GM18498 (cell line): Measurements from ENCODE around the gene LOC128125822.

ENCODE experiments used
- ATAC-seq: cut with Tn5 transposase; IDR thresholded peaks from one replicate; pipeline ENCODE4 v1.9.1; 2021; ENCODE audit warnings: mild to moderate bottlenecking, moderate library complexity; ENCODE audit not compliant: unreplicated experiment

The LOC128125822 gene

GRCh38 chr6:63554782-63555181, 17.5 kb upstream of the LOC128125822 start:
- no peak for ATAC-seq

DNA sequence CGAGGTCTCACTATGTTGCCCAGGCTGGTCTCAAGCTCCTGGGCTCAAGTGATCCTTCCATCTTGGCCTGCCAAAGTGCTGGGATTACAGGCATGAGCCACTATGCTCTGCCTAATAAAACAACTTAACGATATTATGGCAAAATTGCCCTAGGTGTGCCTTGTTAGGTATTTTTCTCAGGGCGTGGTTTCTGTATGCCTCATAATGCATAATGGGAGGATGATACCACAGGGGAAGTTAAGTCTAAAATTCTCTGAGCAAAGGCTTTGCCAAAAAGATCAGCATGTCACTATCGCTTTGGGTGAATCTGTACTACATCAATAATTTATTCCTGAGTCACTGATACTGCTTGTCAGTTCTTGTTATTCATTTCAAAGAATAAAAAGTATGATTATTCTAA, 15.9 kb upstream of the LOC128125822 start:
- no peak for ATAC-seq

DNA sequence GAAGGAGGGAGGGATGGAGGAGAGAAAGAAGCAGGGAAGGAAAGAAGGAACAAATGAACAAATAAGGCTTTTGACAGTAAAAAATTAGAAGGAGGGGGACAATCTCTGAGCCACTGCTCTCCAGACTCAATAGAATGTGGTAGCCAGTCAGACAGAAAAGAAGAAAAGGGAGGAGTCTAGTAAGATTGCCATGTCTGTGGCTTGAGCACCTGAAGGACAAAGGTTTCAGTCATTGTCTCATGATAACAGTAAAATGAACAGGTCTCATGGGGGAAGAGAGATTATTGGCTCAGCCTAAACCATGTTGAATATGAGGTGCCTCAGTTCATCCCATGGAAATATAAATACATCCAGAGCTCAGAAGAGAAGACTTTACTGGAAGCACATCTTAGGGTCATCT, 14.0 kb upstream of the LOC128125822 start:
- ATAC-seq = peak; percentile 59

GRCh38 chr6:63560801-63561287, 11.4 kb upstream of the LOC128125822 start:
- ATAC-seq = no peak

GRCh38 chr6:63561288-63561687, 11.0 kb upstream of the LOC128125822 start:
- no peak for ATAC-seq

- ATAC-seq = no peak
Observed at GRCh38 chr6:63563235-63563634, 9.0 kb upstream of the LOC128125822 start.

GRCh38 chr6:63565058-63565726, 7.1 kb upstream of the LOC128125822 start:
- no peak for ATAC-seq

GRCh38 chr6:63565727-63566596, 6.3 kb upstream of the LOC128125822 start:
- no peak for ATAC-seq

GRCh38 chr6:63567966-63568365, 4.3 kb upstream of the LOC128125822 start:
- no peak for ATAC-seq

DNA sequence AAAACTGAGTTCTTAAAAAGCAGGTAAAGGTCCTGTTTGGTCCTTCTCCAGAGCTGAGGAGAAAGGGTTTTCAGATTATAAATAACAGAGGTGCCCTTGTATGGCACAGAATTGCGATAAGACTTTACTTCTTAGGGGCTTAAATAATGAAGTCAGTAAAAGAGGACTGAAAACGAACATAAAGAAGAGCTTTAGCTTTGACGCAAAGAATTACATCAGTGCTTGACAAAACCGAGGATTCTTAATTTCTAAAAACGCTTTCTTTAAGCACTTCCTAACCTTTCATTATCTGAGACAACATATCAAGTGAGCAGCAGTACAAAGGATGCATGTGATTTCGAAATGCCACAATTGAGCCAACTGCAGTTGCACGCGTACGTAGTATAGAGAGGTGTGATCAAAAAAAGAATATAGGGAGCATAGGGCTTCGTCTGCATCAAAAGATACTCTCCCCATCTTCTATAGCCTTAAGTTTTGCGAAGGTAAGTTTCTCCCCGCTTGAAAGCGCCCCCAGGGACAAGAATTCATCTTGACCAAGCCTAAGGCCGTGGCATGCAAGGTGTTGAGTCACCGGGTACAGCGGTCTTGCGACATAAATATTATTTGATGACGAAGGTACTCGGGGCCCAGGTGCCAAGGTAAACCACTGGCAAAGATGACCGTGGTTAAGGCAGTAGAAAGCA, 778 bp upstream of the LOC128125822 start:
- ATAC-seq = no peak

DNA sequence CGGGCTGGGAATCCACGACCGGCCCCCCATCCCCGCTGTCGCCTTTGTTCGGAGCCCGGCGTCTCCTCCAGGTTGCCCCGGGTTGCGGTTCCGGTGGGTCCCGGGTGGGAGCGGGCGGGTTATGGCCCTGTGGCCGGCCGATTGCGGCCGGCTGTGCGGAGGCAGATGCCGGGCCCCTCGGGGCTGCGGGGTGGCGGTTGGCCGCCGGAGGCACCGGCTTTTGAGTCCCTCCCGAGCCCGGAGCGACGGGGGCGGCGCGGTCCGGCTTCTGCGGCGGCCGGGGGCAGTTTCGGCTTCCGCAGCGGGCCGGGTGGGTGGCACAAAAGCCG, 431 bp downstream of the LOC128125822 start:
- peak; percentile 2 for ATAC-seq

GRCh38 chr6:63573076-63573898, 1.0 kb downstream of the LOC128125822 start:
- ATAC-seq = peak; percentile 57

DNA sequence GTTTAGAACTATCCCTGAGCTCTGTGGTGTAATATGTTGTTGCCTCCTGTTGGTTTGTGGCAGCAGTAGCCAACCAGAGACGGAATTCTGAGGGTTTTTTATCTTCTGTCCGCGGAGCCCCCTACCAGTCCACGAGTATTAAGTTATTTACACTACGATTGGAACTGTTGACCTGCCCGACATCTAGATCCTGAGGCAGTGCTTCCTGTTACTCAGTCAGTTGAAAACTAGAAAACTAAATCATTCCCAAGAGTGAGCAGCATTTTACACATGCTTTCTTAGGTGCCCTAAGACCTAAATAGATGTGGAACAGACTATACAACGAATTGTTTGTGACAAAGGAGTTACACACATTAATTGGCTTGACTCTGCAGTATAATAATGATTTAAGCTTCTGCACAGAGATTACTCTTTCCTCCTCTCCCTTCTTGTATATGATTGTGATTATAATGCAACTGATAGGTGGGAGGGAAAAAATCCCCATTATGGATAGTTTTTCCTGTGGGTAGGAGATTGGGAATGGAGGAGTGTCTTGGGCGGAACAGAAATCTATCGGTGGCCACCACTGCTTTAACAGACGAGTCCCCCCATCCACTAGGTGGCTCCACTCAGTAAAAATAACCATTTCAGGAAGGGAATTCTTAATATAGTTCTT, 1.7 kb downstream of the LOC128125822 start:
- no peak for ATAC-seq

GRCh38 chr6:63574554-63574900, 2.2 kb downstream of the LOC128125822 start:
- no peak for ATAC-seq

- ATAC-seq = no peak
Observed at GRCh38 chr6:63576147-63576772, 4.0 kb downstream of the LOC128125822 start.

DNA sequence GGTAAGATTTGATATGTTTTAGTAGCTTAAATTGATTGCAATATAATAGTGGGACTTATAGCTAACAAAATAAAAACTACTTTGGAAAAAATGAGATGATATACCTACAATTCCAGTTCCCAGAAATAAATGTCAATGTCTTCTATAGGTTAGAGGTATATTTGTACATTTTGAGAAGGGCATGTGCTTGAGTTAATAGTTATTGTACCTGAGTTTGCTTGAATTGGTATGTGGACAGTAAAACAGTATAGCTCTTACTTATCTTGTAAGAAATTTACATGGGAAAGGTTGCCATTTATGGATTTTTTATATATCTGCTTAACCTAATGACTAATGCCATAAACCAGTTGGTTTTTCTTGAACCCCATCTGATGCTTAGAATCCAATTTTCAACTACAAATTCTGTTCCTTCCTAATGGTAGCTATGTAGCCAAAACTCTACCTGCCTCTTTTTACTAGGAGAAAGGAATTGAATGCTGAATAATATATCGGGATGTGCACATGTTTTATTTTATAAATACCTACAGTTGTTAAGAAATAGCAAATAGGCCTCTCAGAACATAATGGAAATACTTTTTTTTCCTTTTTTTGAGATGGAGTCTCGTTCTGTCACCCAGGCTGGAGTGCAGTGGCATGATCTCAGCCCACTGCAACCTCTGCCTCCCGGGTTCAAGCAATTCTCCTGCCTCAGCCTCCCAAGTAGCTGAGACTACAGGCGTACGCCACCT, 4.9 kb downstream of the LOC128125822 start:
- ATAC-seq = no peak

GRCh38 chr6:63578757-63579156, 6.5 kb downstream of the LOC128125822 start:
- no peak for ATAC-seq

GRCh38 chr6:63579937-63580703, 7.8 kb downstream of the LOC128125822 start:
- no peak for ATAC-seq

DNA sequence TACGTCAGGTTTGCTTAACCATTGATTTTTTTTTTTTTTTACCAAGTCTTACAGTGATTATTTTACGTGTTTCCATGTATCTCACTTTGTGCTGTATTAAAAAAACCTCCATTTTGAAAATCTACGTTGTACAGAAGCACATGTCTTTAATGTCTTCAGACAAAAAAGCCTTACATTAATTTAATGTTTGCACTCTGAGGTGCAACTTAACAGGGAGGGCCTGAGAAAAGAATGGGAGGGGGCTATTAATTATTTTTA, 8.4 kb downstream of the LOC128125822 start:
- no peak for ATAC-seq
